GM19043 (cell line): ENCODE data around the gene NUAK1.

Experiments
- ATAC-seq: cut with Tn5 transposase; IDR thresholded peaks from one replicate; pipeline ENCODE4 v1.9.1; 2021; ENCODE audit warnings: low read depth; ENCODE audit not compliant: unreplicated experiment

NUAK1 gene

DNA sequence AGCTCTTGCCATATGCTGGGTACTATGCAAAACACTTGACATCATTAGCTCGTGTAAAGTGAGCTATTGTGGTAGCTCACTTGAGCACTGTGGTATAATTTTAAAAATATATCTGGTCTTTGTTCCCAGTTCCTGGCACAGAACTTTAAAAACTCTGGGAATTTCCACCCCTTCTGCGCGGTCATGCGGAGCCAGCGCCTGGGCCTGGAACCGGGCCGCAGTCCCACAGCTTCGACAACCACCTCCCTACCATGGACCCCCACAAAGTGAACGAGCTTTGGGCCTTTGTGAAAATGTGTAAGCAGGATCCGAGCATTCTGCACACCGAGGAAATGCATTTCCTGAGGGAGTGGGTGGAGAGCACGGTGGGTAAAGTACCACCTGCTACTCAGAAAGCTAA is 123.1 kb downstream of the NUAK1 start:
- no peak for ATAC-seq

DNA sequence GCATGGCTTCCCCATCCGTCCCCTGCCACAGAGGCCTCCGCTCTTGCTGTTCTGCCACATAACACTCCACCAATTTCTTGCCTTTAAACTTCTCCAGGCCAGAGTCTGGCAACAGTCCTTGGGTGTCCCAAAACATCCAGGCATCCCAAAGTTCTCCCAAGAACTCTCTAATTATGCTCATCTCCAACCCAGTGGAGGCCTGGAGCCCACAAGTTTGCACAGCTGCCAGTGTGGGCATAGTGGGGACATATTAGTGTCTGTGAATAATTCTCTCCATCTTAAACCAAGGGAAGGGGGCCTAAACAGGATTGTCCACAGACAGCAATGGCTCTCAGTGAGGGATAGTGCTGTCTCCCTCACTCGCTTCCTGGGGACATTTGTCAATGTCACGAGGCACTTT is 124.8 kb downstream of the NUAK1 start:
- ATAC-seq, result no peak
